GM19395 (cell line): ENCODE measurements around the gene CELF2.

Source experiments
- ATAC-seq: cut with Tn5 transposase; IDR thresholded peaks from one replicate; pipeline ENCODE4 v1.9.1; 2021; ENCODE audit warnings: mild to moderate bottlenecking, moderate library complexity; ENCODE audit not compliant: unreplicated experiment

The CELF2 gene

GRCh38 chr10:11057018-11057417 is 39.3 kb downstream of the CELF2 start:
- ATAC-seq: no peak

- ATAC-seq: no peak
Measured at GRCh38 chr10:11057448-11057847, 39.8 kb downstream of the CELF2 start.

DNA sequence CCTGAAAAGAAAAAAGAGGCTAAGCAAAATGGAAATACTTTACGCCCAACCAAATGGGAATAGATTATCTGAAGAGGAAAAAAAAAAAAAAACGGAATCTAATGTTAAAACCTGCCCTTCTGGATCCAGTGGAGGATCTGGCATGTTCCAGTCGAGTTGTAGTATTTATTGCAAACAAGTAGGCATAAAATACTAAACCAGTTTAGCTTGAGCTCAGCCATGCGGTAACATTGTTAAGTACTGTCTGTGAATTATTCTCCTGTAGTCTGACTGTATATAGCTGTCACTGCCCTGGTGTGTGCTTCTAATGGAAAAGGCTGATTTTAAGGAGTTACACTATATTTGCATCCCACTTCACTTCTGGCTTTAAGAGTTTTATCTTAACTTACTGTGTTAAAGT is 40.3 kb downstream of the CELF2 start:
- no peak for ATAC-seq

GRCh38 chr10:11058965-11059364 is 41.3 kb downstream of the CELF2 start:
- no peak for ATAC-seq

DNA sequence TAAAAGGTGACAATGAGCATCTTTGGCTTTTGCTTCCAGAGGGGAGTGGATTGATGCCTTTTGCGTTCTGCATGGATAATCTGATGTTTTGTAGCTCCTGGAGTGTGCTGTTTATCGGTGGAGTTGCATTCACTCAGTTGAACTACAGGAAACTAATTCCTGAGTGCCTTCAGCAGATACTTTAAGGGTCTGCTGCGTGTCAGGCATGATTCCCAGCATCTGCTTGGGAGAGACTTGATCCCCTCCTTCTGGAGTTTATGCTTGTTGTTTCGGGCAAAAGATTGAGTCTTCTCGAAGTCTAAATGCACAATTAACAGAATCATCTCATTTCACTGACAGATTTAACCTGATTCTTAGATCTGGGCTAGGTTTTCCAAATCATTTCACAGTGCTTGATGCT is 46.2 kb downstream of the CELF2 start:
- ATAC-seq: no peak

DNA sequence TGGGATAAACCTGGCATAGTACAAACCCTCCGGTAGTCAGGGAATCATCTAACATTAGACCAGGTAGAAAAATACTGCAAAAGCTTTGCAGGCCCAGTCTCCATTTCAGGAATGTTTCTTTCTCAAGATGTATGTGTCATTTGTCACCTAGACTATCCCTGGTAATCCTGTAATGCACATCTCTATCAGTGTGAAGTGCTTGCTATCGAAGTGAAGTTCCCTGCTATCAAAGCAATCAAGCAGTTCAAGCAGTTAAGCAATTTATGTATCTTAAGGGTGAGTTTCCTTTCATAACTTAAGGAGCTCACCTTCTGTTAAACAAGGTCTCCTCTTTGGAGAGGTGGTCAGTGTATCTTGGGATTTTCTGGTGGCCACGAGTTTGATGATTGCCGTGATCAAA is 47.2 kb downstream of the CELF2 start:
- no peak for ATAC-seq

DNA sequence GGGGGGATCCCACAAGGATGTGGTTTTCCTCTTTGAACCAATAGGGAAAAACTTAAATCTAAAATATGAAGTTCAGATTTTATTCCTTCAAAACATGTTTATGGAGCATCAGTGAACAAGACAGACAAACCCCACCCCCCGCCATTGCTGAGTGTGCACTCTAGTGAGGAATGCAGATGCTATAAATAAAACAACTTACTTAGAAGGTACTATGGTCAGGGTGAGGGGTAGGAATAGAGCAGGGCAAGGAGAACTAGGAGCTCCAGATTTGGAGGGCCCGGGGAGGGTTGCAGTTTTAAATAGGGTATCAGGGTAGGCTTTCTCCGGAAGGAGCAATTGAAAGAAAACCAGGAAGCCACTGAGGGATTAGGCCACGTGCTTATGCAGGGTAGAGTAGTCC is 47.9 kb downstream of the CELF2 start:
- ATAC-seq: no peak

- no peak for ATAC-seq
Measured at GRCh38 chr10:11066520-11066919, 48.8 kb downstream of the CELF2 start.

GRCh38 chr10:11068861-11069633 is 51.4 kb downstream of the CELF2 start:
- no peak for ATAC-seq

- no peak for ATAC-seq
Measured at GRCh38 chr10:11073410-11073809, 55.7 kb downstream of the CELF2 start.

DNA sequence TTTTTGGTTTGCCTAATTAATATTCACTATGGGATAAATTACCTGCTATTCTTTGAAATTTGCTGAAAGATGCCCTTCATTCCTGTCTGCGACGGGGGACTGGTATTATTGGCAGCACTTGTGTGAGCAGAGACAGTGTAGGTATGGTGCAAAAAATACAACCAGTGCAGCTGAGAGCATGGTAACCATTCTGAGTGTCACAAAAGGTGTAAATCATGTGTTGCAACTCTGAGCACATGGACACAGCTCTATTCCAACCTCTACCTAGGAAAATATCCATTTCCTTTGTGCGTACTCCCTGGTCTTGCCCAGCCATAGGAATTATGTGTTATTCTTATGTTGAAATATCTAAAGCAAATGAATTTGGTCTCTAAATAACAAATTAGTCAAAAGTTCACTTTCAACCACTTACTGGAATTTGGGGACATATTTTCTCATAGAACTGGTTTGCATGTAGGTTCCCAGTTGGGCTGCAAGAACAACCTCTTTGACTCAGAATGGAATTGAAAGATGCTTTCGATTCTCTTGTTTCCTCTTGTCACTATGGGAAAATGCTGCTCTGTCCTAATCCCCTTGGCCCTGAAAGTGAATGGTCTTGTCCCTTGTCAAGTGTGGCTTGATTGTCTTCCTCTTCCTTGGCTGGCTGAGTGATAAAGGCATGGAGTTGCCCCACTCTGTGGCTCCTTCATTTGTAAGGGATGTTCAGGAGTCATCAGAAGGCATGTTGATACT is 57.0 kb downstream of the CELF2 start:
- ATAC-seq: peak; percentile 92

GRCh38 chr10:11076221-11076620 is 58.5 kb downstream of the CELF2 start:
- ATAC-seq: no peak

DNA sequence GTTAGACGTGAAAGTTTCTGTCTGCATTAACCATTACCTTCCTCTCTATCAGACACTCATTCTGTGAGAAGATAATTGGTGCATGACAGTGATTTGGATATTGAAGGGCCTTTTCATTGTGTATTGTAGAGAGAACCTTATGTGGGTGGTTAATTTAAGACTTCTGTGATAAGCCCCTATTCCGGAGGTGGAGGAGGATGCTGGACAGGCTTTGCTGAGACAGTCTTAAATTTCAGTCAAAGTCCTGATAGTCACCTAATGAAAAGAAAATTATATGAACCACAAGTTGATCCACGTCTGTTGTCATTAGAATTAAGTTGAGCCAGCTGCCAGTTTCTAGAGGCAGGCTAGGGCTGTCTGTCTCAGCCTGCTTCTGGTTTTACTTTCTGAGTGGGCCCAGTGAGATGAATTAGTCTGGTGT is 62.9 kb downstream of the CELF2 start:
- ATAC-seq: peak; percentile 56

GRCh38 chr10:11081408-11081807 is 63.7 kb downstream of the CELF2 start:
- ATAC-seq: no peak

GRCh38 chr10:11082526-11082925 is 64.9 kb downstream of the CELF2 start:
- ATAC-seq: no peak

DNA sequence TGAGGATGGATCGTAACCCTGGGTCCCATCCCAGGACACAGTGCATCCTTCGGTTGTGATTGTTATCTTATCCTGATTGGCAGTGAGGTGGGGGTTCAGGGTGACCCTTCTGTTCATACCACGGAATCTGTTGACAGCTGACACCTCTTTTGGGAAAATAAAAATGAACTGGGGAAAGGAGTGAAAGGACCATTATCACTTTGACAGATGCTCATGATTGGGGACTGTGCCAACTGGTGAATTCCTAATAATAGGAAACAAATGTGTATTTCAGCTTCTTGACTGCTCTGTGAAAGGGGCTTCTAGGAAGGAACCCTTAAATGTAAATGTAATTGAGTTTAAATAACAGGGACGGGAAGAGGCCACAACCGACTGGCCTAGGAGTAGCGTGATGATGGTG is 65.4 kb downstream of the CELF2 start:
- ATAC-seq: no peak

DNA sequence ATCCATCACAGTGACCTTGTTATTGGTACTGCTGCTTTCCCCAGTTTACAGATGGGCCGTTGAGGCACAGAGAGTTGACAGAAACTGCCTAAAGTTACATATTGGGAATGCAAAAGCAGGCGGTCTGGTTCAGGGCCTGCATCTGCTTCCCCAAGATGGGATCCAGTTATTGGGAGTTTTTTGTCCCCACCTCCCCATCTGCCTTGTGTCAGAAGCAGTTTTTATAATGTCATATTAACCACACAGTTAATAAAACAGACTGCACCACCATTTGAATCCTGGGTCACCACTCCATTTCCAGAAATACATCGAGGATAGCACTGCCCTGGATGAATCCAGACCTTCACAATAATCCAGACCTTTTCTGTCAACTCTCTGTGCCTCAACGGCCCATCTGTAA is 67.9 kb downstream of the CELF2 start:
- ATAC-seq: no peak

DNA sequence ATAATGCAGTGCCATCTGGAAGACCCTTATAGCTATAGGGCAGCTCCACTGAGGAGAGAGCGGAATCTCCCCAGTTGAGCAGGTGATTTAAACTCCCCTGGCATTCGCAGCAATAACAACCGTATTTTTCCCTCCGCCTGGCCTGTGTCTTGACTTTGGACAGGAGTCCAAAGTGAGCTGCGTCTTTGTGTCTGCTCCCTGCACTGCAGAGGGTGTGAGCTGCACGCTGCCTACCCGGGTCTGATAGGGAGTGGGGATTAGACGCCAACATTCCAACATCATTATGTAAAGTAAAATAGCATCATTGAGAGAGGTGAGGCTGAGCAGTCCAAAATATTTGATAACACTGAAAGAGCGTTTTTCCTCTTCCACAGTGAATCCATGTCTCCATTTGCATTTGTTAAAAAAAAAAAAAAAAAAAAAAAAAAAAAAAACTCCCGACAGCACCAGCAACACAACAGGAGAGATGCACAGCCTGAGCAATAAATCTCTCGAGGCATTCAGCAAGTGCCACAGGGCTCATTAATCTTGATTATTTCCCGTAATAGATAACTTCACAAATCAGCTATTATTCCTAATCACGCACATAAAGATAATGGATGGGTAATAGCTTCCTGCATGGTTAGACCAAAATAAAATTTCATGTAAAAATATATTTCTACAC is 68.6 kb downstream of the CELF2 start:
- ATAC-seq: no peak

DNA sequence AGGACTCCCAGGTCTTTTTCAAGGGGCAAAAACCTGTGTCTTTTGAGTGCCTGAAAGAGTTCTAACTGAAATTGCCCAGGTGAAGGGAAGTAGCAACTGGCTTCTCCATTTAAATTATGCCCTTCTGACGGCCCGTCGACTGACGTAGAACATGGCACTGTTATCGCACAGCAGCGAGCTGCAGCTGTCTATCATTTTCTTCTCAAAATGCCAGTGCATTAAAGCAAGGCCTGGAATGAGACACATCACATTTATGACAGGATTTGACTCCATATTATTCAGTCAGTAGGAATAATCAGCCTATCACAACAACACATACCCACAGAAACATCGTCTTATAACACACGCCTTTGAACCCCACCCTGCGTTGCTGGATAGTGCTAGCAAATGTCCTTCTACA is 69.7 kb downstream of the CELF2 start:
- no peak for ATAC-seq

- no peak for ATAC-seq
Measured at GRCh38 chr10:11088709-11089108, 71.0 kb downstream of the CELF2 start.

DNA sequence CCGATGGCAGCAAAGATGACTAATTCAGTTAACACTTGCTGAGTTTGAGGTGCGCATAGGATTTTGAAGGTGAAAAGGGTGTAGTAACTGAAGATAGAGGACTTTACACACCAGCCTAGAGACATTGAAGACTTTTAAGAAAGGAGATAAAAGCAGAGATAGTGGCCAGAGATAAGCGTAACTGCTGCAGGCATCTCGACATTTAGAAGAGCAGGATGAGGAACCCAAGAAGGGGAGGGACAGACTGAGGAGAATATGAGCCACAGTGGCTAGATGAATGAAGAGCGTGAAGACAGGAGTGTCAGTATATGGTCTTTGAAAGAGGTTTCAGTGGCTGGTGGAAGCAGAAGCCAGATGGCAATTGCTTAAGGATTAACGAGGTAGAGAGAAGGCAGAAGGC is 71.6 kb downstream of the CELF2 start:
- no peak for ATAC-seq

DNA sequence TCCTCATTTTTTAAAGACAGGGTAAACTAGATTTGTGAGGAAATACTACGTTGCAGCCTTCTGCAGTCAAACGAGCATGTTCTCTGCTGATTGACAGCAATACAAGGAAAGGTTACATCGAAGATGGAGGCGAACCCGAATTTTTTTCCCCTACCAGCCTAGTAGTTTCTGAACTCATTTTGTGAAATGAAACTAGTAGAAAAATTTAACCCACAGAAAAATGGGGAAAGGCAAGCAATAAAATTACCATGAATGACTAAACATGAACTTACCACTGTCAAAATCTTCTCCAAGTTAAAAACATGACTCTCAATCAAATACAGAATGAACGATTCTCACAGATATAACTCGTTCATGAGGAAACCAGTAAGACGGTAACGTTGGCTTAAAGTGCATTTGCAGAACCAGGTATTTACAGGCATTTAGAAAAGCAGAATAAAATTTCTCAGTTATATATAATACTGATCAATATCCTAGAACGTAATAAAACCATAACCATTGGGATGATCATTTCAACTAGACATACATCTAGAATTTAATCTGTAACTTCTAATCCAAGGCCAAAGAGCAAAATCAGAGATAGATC is 73.9 kb downstream of the CELF2 start:
- ATAC-seq: no peak
